HCT116 (cell line): ENCODE results near the gene ZSCAN2. TPM values are rescaled to one million over a fixed set of nuclear protein-coding genes. Genes with fewer than 3 reads are reported as not detected.
A peak's percentile ranks its signal among the peaks of the same experiment; 100 is the strongest.

Source experiments
- ATAC-seq: fragments of 200-7000 bp; cut with Tn5 transposase; 2 replicates; pipeline ENCODE4 v1.9.1; 2020; ENCODE audit warnings: mild to moderate bottlenecking, moderate library complexity
- BruUV-seq: library from RNA; stranded (reverse); fragments of 400-500 nt; replicated peaks from 2 replicates; lab custom pipeline; 2021; lab: Mats Ljungman, UMichigan
- CTCF ChIA-PET: fragments of 300-600 bp; sonication (Branson Sonifier 250); formaldehyde crosslinking; loops from one replicate; lab custom pipeline; 2021; ENCODE audit warnings: antibody characterized with exemption; lab: Charles Lee
- POLR2A ChIA-PET: fragments of 300-600, 350-600 bp; sonication (Branson Sonifier 250); formaldehyde crosslinking; loops from one replicate; lab custom pipeline; 2021; ENCODE audit warnings: antibody characterized with exemption; lab: Charles Lee
- RAD21 ChIA-PET, 2 experiments: fragments of 300-600 bp; sonication (Branson Sonifier 250); formaldehyde crosslinking; loops; one replicate each; lab custom pipeline; 2023; ENCODE audit warnings: low total read pairs in 2 of 2; ENCODE audit not compliant: uncharacterized antibody in 2 of 2, unreplicated experiment in 2 of 2, low non-redundant PET in 1 of 2; lab: Charles Lee
- DNase-seq: peaks from one replicate; pipeline ENCODE4 v3.0.0-alpha.2; 2010; ENCODE audit warnings: low read depth, low spot score
- H2AFZ ChIP-seq: fragments of 200-600 bp; shearing (Covaris generic), sonication (generic); 2 replicates; pipeline ENCODE4 v1.6.1; 2017; ENCODE audit warnings: low read depth, mixed run types, mixed read lengths, antibody characterized with exemption, low read length; ENCODE audit not compliant: poor library complexity, severe bottlenecking
- H3K27ac ChIP-seq: 2 replicates; pipeline ENCODE4 v1.5.1; 2012; ENCODE audit warnings: low read depth, low read length
- H3K27me3 ChIP-seq: fragments of 200-600 bp; sonication (generic); 2 replicates; pipeline ENCODE4 v1.6.1; 2016; ENCODE audit warnings: mixed run types, low read length, mixed read lengths; ENCODE audit not compliant: insufficient read depth
- H3K36me3 ChIP-seq, 2 experiments: fragments of 200-500 bp in 1 of 2; fragments of 200-600 bp in 1 of 2; sonication (Bioruptor generic) in 1 of 2; sonication (generic) in 1 of 2; 2 replicates each; pipeline versions ENCODE4 v1.5.1 to v1.6.1; 2014 to 2016; ENCODE audit warnings: low read length in 2 of 2, inconsistent platforms in 1 of 2, mixed read lengths in 1 of 2, mixed run types in 1 of 2; ENCODE audit not compliant: insufficient read depth in 2 of 2, control insufficient read depth in 1 of 2
- H3K4me1 ChIP-seq, 2 experiments: fragments of 200-600 bp in 1 of 2; sonication (generic) in 1 of 2; 2 replicates each; pipeline versions ENCODE4 v1.5.1 to v1.6.1; 2012 to 2017; ENCODE audit warnings: low read length in 2 of 2, inconsistent platforms in 1 of 2, mild to moderate bottlenecking in 1 of 2, mixed read lengths in 1 of 2, mixed run types in 1 of 2, moderate library complexity in 1 of 2; ENCODE audit not compliant: insufficient read depth in 2 of 2, control insufficient read depth in 1 of 2
- H3K4me2 ChIP-seq: fragments of 200-600 bp; sonication (generic); 2 replicates; pipeline ENCODE4 v1.6.1; 2017; ENCODE audit warnings: mixed run types, low read length, mixed read lengths
- H3K4me3 ChIP-seq, 2 experiments: fragments of 200-600 bp in 1 of 2; sonication (generic) in 1 of 2; replicated peaks in 1 of 2; 2 replicates each; pipeline ENCODE4 v1.5.1; 2011 to 2016; ENCODE audit warnings: low read length in 2 of 2, control low read depth in 1 of 2, low read depth in 1 of 2, mild to moderate bottlenecking in 1 of 2, mixed read lengths in 1 of 2, mixed run types in 1 of 2
- H3K79me2 ChIP-seq: fragments of 200-600 bp; sonication (generic); 2 replicates; pipeline ENCODE4 v1.6.1; 2017; ENCODE audit warnings: mild to moderate bottlenecking, mixed run types, low read length, moderate library complexity, mixed read lengths; ENCODE audit not compliant: insufficient read depth
- H3K9ac ChIP-seq: fragments of 200-600 bp; sonication (generic); 2 replicates; pipeline ENCODE4 v1.6.1; 2016; ENCODE audit warnings: low read length, mixed read lengths
- H3K9me2 ChIP-seq: fragments of 200-600 bp; sonication (generic), shearing (Covaris generic); 2 replicates; pipeline ENCODE4 v1.6.1; 2017; ENCODE audit warnings: mixed run types, mild to moderate bottlenecking, moderate library complexity; ENCODE audit not compliant: insufficient read depth
- H3K9me3 ChIP-seq, 2 experiments: fragments of 200-500 bp in 1 of 2; fragments of 200-600 bp in 1 of 2; sonication (Bioruptor generic) in 1 of 2; sonication (generic) in 1 of 2; 2 replicates each; pipeline ENCODE4 v1.6.1; 2014 to 2017; ENCODE audit warnings: low read length in 2 of 2, mixed read lengths in 2 of 2, inconsistent platforms in 1 of 2, low read depth in 1 of 2, mild to moderate bottlenecking in 1 of 2, mixed run types in 1 of 2, moderate library complexity in 1 of 2; ENCODE audit not compliant: control insufficient read depth in 1 of 2, insufficient read depth in 1 of 2
- H4K20me1 ChIP-seq: fragments of 200-600 bp; sonication (generic), shearing (Covaris generic); 2 replicates; pipeline ENCODE4 v1.6.1; 2017; ENCODE audit warnings: mixed run types, mild to moderate bottlenecking, moderate library complexity; ENCODE audit not compliant: insufficient read depth
- EZH2phosphoT487 ChIP-seq: fragments of 200-600 bp; IDR thresholded peaks from 2 replicates; pipeline ENCODE4 v1.6.1; 2018; ENCODE audit warnings: antibody characterized with exemption, borderline replicate concordance
- POLR2AphosphoS5 ChIP-seq: IDR thresholded peaks from 2 replicates; pipeline ENCODE4 v1.6.1; 2011; ENCODE audit warnings: mild to moderate bottlenecking, low read depth, low read length, moderate library complexity
- SRF ChIP-seq: IDR thresholded peaks from 2 replicates; pipeline ENCODE4 v1.6.1; 2012; ENCODE audit warnings: low read depth
- ZFX ChIP-seq: fragments of 450-650 bp; IDR thresholded peaks from 2 replicates; pipeline ENCODE4 v1.6.1; 2017
- intact Hi-C: fragments of 100-400 bp; cut with micrococcal nuclease; formaldehyde crosslinking; loops from 2 replicates; pipeline ENCODE4 v1.10.0; 2022
- total RNA-seq: library from RNA; stranded (reverse); gene quantifications from one replicate; pipeline ENCODE4 v1.2.1, GENCODE V29; 2021; ENCODE audit not compliant: unreplicated experiment
- TF ChIP-seq, protein P1 (sequence below): IDR thresholded peaks from 2 replicates; pipeline ENCODE4 v1.6.1; 2012; ENCODE audit warnings: low read depth
- TF ChIP-seq, protein P2 (sequence below), 3 experiments: fragments of 200-600 bp in 1 of 3; sonication (generic) in 1 of 3; IDR thresholded peaks in 2 of 3; conservative IDR thresholded peaks in 1 of 3; 2 replicates each; pipeline ENCODE4 v1.5.1; 2012 to 2017; ENCODE audit warnings: low read depth in 2 of 3, low read length in 2 of 3, antibody characterized with exemption in 1 of 3, borderline replicate concordance in 1 of 3, control low read depth in 1 of 3, mild to moderate bottlenecking in 1 of 3, mixed read lengths in 1 of 3, mixed run types in 1 of 3, moderate library complexity in 1 of 3; ENCODE audit not compliant: insufficient read depth in 1 of 3

The ZSCAN2 gene
- total RNA-seq, 1 experiment from 2014 or later: 15.5 TPM

DNA sequence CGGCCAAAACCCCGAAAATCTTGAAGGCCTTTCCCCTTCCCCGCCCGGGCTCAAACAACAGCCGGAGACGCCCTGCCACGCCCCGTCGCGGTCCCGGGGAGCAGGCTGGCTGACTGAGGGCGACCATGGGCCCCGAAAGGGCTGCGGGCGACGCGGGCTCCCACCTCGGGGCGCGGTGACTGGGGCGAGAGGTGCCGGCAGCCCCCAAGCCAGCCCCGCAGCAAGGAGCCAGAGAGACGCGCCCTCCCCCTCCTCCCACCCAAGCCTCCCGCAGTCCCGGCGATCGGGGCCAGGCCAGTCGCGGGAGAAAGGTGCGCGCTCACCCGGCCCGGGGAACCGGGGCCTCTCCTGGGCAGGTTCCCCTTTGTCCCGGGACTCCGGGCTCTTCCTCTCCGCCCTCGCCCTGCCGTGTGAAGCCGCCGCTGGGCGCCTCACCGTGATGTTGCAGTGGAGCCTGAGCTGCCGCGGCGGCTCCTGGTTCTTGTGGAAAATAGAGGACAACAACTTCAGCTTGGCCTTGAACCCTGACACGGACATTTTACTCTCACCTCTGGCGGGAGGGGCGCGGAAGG, 30.6 kb upstream of the ZSCAN2 start:
- Histone ChIP-seq H3K79me2 (no peaks in the 10 kb centered on the region), H3K4me1 (peaks cover 0 to 15% of the 10 kb centered on the region in 2 experiments; a peak in 1 of 4 replicates), H3K36me3 (no peaks in the 10 kb centered on the region), H3K9ac (peak overlapping the region; percentile 83), H3K9me2 (no peaks in the 10 kb centered on the region), H3K27me3 (no peaks in the 10 kb centered on the region), H4K20me1 (no peaks in the 10 kb centered on the region), H3K4me2 (peak overlapping the region; percentile 91), H2AFZ (peak overlapping the region; percentile 24), H3K9me3 (no peaks in the 10 kb centered on the region), H3K4me3 (peak overlapping the region; percentile 76 to 77), H3K27ac (peak overlapping the region; percentile 82)
- DNase-seq (no peak), ATAC-seq (peak; percentile 73)
- RAD21 ChIA-PET: no interaction called here
- intact Hi-C loops: loop anchor here (10.0 kb wide), 1 partner anchor 425 kb away; no protein-coding TSS in a partner anchor
- TF ChIP-seq ZFX: peak; percentile 72
- TF ChIP-seq, protein P1, sequence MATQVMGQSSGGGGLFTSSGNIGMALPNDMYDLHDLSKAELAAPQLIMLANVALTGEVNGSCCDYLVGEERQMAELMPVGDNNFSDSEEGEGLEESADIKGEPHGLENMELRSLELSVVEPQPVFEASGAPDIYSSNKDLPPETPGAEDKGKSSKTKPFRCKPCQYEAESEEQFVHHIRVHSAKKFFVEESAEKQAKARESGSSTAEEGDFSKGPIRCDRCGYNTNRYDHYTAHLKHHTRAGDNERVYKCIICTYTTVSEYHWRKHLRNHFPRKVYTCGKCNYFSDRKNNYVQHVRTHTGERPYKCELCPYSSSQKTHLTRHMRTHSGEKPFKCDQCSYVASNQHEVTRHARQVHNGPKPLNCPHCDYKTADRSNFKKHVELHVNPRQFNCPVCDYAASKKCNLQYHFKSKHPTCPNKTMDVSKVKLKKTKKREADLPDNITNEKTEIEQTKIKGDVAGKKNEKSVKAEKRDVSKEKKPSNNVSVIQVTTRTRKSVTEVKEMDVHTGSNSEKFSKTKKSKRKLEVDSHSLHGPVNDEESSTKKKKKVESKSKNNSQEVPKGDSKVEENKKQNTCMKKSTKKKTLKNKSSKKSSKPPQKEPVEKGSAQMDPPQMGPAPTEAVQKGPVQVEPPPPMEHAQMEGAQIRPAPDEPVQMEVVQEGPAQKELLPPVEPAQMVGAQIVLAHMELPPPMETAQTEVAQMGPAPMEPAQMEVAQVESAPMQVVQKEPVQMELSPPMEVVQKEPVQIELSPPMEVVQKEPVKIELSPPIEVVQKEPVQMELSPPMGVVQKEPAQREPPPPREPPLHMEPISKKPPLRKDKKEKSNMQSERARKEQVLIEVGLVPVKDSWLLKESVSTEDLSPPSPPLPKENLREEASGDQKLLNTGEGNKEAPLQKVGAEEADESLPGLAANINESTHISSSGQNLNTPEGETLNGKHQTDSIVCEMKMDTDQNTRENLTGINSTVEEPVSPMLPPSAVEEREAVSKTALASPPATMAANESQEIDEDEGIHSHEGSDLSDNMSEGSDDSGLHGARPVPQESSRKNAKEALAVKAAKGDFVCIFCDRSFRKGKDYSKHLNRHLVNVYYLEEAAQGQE: no peak
- BruUV-seq: no TSS peak
- CTCF ChIA-PET: interaction anchor here (1.0 to 2.0 kb wide), 7 partner anchors 9 to 84 kb away, joined by 3 to 14 read pairs (median 5); partner anchors contain the start of gene WDR73
- POLR2A ChIA-PET: interaction anchor here (0.8 to 1.0 kb wide), 2 partner anchors 9 to 15 kb away, joined by 3 to 6 read pairs; no protein-coding TSS in a partner anchor

DNA sequence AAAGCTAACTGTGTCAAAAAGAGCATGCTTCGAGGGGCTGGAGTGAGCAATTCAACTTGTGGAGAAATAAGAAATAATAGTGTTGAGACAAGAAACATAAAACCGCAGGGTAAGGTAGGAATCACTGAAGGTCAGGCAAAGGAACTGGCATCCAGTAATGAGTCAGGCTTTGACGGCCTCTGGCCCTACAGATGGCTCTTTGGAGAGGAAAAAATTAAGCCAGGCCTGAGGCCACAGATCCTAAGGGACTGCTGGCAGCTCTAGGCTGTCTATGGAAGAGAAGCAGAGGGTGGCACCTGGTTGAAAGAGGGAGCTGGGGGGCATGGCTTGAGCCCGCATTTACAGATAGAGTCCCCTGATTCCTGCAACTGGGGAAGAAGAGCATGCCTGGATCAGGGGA, 28.6 kb upstream of the ZSCAN2 start:
- Histone ChIP-seq H4K20me1 (no peaks in the 10 kb centered on the region), H3K9me2 (no peaks in the 10 kb centered on the region), H3K4me2 (no peak overlapping the region), H3K79me2 (no peaks in the 10 kb centered on the region), H2AFZ (peak overlapping the region; percentile 12), H3K9me3 (no peaks in the 10 kb centered on the region), H3K27ac (no peak overlapping the region), H3K36me3 (no peaks in the 10 kb centered on the region), H3K9ac (no peak overlapping the region)
- ChIA-PET POLR2A (no interaction called here), CTCF (no interaction called here)
- DNase-seq (no peak), ATAC-seq (no peak)
- intact Hi-C loops: loop anchor here (10.0 kb wide), 1 partner anchor 427 kb away; no protein-coding TSS in a partner anchor
- TF ChIP-seq EZH2phosphoT487 (no peak), POLR2AphosphoS5 (no peak), SRF (no peak)
- TF ChIP-seq, protein P2, sequence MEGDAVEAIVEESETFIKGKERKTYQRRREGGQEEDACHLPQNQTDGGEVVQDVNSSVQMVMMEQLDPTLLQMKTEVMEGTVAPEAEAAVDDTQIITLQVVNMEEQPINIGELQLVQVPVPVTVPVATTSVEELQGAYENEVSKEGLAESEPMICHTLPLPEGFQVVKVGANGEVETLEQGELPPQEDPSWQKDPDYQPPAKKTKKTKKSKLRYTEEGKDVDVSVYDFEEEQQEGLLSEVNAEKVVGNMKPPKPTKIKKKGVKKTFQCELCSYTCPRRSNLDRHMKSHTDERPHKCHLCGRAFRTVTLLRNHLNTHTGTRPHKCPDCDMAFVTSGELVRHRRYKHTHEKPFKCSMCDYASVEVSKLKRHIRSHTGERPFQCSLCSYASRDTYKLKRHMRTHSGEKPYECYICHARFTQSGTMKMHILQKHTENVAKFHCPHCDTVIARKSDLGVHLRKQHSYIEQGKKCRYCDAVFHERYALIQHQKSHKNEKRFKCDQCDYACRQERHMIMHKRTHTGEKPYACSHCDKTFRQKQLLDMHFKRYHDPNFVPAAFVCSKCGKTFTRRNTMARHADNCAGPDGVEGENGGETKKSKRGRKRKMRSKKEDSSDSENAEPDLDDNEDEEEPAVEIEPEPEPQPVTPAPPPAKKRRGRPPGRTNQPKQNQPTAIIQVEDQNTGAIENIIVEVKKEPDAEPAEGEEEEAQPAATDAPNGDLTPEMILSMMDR (IDR thresholded peaks at IDR 0.05 in 2 of 3, conservative IDR thresholded peaks at IDR 0.05 in 1 of 3; ENCODE audit: borderline replicate concordance in 1 of 3, insufficient read depth in 1 of 3, low read depth in 2 of 3, low read length in 2 of 3): no peak
- TF ChIP-seq, protein P1: no peak
- TF ChIP-seq, all 23 proteins: peak for 0
- RAD21 ChIA-PET: no interaction called here
- no peak overlapping the region for H3K4me3 ChIP-seq
- no TSS peak for BruUV-seq
- peaks cover 0 to 15% of the 10 kb centered on the region in 2 experiments; a peak in 1 of 4 replicates for H3K4me1 ChIP-seq
- no peaks in the 10 kb centered on the region for H3K27me3 ChIP-seq
